Heart left ventricle (tissue), 13 donors: ENCODE data around the gene SOD3.

Experiments used
- CTCF ChIP-seq, 12 donors: fragments of 200-600 bp; sonication (generic) in 4 of 12; IDR thresholded peaks; one replicate each; pipeline versions ENCODE4 v1.5.0 to v1.8.0; 2018 to 2022; ENCODE audit warnings: antibody characterized with exemption in 12 of 12, mild to moderate bottlenecking in 5 of 12
- POLR2A ChIP-seq, 2 donors: fragments of 450-650 bp; IDR thresholded peaks; one replicate each; pipeline ENCODE4 v1.6.1; 2017; ENCODE audit warnings: antibody characterized with exemption in 2 of 2, mild to moderate bottlenecking in 2 of 2, moderate library complexity in 2 of 2
- donor health status: ischemic (EF 13 %, LVEDD 7.1; RV severe dilation, severe dysfunction).
- donor health status: DM: no; HTN: yes; CAD: no.
- donor health status: DM: no; HTN: no; CAD: no.
- donor health status: ischemic (EF 25% LVEDD 6.9; RV normal size, moderate dysfunction).
- donor health status: ischemic (EF 25% LVEDD 5.7; RV mildly dilated, moderate dysfunction).
- donor health status: ischemic (EF 35%, LVEDD 5.7; RV mildly dilated, moderate dysfunction).
- donor health status: nonischemic (EF 11% LVEDD 7.7; RV severe dilation, severe dysfunction).
- donor health status: DM: yes; HTN: yes; CAD: no.
- donor health status: PGD.
- donor health status: ischemic (EF 29% LVEDD 5.4; RV normal size, mild dysfunction).
- donor health status: nonischemic (EF 23%, LVEDD 6.1; RV moderate dilation, normal function).

GRCh38 chr4:24794051-24794450, 1.3 kb upstream of the SOD3 start:
- TF ChIP-seq CTCF (IDR thresholded peaks at IDR 0.05) (no peak), POLR2A (IDR thresholded peaks at IDR 0.05) (no peak)
